HUES48 (cell line): ENCODE data around the gene PACS2.

Source experiments
- H3K27ac ChIP-seq: one replicate; pipeline ENCODE4 v1.7.0; 2013; ENCODE audit warnings: low read depth, low read length, inconsistent platforms
- H3K27me3 ChIP-seq: 2 replicates; pipeline ENCODE4 v1.6.1; 2013; ENCODE audit warnings: mild to moderate bottlenecking, low read length; ENCODE audit not compliant: control insufficient read depth, insufficient read depth
- H3K36me3 ChIP-seq: 2 replicates; pipeline ENCODE4 v1.6.1; 2013; ENCODE audit warnings: low read length; ENCODE audit not compliant: control insufficient read depth, insufficient read depth
- H3K4me1 ChIP-seq: 2 replicates; pipeline ENCODE4 v1.6.1; 2013; ENCODE audit warnings: mild to moderate bottlenecking, low read length; ENCODE audit not compliant: control insufficient read depth, insufficient read depth
- H3K4me3 ChIP-seq: 2 replicates; pipeline ENCODE4 v1.5.1; 2013; ENCODE audit warnings: mild to moderate bottlenecking, low read depth, low read length
- H3K9ac ChIP-seq: 2 replicates; pipeline ENCODE4 v1.6.1; 2013; ENCODE audit warnings: mild to moderate bottlenecking, low read depth, low read length, moderate library complexity
- H3K9me3 ChIP-seq: 2 replicates; pipeline ENCODE4 v1.6.1; 2013; ENCODE audit warnings: low read length; ENCODE audit not compliant: control insufficient read depth, insufficient read depth

Gene PACS2

DNA sequence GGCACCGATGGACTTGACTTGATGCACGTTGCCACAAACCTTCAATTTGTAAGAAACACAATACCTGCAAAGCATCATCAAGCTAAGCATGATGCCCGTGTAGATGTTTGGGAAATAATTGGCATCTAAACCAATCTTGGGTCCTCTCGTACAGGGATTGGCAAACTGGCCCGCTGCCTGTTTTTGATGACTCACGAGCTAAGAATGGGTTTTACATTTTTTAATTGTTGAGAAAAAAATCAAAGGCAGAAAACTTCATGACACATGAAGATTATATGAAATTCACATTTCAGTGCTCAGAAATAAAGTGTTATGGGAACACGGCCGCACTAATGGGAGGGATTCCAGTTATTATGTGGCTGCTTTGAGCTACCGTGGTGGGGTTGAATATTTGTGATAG lies 116.0 kb downstream of the PACS2 start:
- Histone ChIP-seq H3K27me3 (no peaks in the 10 kb centered on the region), H3K4me1 (no peaks in the 10 kb centered on the region; the same call in 1 of the 2 replicates), H3K9me3 (no peaks in the 10 kb centered on the region), H3K9ac (no peak overlapping the region), H3K36me3 (peaks cover 37% of the 10 kb centered on the region), H3K4me3 (no peak overlapping the region), H3K27ac (no peak overlapping the region)

DNA sequence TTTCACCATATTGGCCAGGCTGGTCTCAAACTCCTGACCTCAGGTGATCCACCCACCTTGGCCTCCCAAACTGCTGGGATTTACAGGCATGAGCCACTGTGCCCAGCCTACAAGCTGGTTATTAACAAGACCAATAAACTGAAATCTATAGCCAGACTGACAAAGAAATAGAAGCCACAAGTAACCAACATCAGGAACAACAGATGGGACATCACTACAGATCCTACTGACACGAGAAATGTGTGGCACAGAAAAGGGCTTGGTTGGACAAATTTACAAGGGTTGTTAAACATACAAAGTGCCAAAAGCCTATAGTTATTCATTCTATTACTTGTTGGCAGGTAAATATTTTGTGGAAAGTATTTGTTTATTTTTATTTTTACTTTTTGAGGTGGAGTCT lies 116.7 kb downstream of the PACS2 start:
- no peaks in the 10 kb centered on the region; the same call in 1 of the 2 replicates for H3K4me1 ChIP-seq
- H3K4me3 ChIP-seq: no peak overlapping the region
- H3K9me3 ChIP-seq: no peaks in the 10 kb centered on the region
- peaks cover 37% of the 10 kb centered on the region for H3K36me3 ChIP-seq
- no peak overlapping the region for H3K27ac ChIP-seq
- H3K27me3 ChIP-seq: no peaks in the 10 kb centered on the region
- H3K9ac ChIP-seq: no peak overlapping the region

DNA sequence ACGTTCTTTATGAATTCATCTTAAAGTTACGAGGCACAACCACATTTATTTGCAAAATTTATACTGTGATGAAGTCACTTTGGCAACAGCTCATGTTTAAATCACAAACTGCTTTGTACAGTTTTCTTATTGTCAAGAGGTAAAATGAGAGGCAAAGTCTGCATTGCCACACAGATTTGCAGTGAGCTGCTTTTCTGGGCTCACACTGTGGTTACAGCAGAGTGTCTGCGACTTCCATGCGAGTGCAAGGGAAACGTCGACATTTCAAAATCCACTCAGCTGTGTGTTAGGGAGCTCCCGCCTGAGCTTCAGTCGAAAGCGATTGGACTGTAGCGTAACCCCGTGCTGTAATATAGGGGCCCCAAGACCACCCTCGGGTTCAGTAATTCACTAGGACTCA lies 118.1 kb downstream of the PACS2 start:
- H3K9me3 ChIP-seq: no peaks in the 10 kb centered on the region
- H3K4me3 ChIP-seq: no peak overlapping the region
- no peak overlapping the region for H3K27ac ChIP-seq
- peaks cover 26% of the 10 kb centered on the region for H3K36me3 ChIP-seq
- no peaks in the 10 kb centered on the region for H3K27me3 ChIP-seq
- no peaks in the 10 kb centered on the region; the same call in 1 of the 2 replicates for H3K4me1 ChIP-seq
- no peak overlapping the region for H3K9ac ChIP-seq

DNA sequence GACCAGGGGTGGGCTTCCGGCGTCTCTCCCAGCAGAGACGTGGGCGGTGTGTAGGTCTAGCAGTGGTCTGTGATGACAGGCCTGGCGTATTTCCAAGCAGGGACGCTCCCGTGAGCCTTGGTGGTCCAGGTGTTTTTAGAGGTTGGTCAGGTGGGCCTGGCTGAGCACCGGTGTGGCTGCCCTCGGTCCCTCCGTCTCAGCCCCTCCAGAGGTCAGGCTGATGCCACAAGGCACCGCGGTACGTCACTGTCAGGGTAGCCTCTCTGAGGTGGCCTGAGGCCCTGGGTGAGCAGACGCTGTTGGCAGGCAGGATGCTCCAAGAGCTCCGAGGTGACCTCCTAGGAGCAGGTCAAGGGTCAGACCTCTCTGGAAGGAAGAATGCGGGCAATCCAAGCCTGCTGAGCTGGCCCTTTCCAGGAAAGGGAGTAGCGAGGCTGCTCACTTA lies 118.6 kb downstream of the PACS2 start:
- Histone ChIP-seq H3K36me3 (peaks cover 21% of the 10 kb centered on the region), H3K27me3 (no peaks in the 10 kb centered on the region), H3K9me3 (no peaks in the 10 kb centered on the region), H3K9ac (no peak overlapping the region; the same call in 1 of the 2 replicates), H3K4me1 (no peaks in the 10 kb centered on the region; the same call in 1 of the 2 replicates), H3K4me3 (no peak overlapping the region), H3K27ac (no peak overlapping the region)

GRCh38 chr14:105436402-105436801 lies 121.9 kb downstream of the PACS2 start:
- peaks cover 34% of the 10 kb centered on the region for H3K36me3 ChIP-seq
- H3K9ac ChIP-seq: no peak overlapping the region
- no peaks in the 10 kb centered on the region; the same call in 1 of the 2 replicates for H3K4me1 ChIP-seq
- H3K27ac ChIP-seq: no peak overlapping the region
- H3K9me3 ChIP-seq: no peaks in the 10 kb centered on the region
- H3K4me3 ChIP-seq: no peak overlapping the region
- H3K27me3 ChIP-seq: no peaks in the 10 kb centered on the region

GRCh38 chr14:105436891-105437722 lies 122.6 kb downstream of the PACS2 start:
- H3K9ac ChIP-seq: no peak overlapping the region
- H3K4me1 ChIP-seq: no peaks in the 10 kb centered on the region; the same call in 1 of the 2 replicates
- peaks cover 38% of the 10 kb centered on the region for H3K36me3 ChIP-seq
- H3K4me3 ChIP-seq: no peak overlapping the region
- no peaks in the 10 kb centered on the region for H3K27me3 ChIP-seq
- H3K27ac ChIP-seq: no peak overlapping the region
- no peaks in the 10 kb centered on the region for H3K9me3 ChIP-seq

DNA sequence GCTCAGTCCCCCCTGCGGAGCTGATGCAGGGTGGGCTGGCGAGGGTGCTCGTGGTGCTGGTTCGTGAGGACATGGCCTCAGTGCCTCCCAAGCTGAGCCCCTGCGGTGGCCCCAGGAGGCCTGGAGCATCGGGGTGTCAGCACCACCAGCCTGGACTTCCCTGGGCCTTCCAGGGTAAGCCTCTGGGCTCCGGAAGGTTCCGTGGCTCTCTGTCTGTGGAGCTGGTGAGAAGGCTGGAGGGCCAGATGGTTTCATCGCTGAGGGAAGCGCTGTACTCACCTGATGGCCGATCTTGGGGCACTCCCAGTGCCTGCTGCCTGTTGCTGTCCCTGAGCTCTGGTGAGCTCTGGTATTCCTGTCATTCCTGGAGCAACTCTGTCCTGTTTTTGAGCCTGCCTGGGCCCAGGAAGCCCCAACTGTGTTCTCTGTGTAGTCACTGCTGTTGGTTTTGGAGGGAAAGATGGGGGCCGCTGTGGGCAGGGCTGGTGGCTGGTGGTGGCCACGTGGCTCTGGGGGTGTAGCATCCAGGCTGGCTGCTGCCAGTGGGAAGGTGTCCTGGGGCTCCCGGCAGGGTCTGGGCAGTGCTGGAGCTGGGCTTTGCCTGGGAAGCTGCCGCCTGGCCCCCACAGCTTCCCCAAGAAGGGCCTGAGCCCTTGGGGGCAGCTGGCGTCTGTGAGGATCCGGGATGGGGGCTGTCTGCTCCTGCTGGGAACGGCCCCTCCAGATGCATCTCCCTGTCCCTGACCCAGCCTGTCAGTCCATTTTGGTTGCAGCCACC lies 123.4 kb downstream of the PACS2 start:
- Histone ChIP-seq H3K4me3 (no peak overlapping the region), H3K4me1 (no peaks in the 10 kb centered on the region; the same call in 1 of the 2 replicates), H3K9ac (no peak overlapping the region), H3K27me3 (no peaks in the 10 kb centered on the region), H3K36me3 (peaks cover 41% of the 10 kb centered on the region), H3K9me3 (no peaks in the 10 kb centered on the region), H3K27ac (no peak overlapping the region)

DNA sequence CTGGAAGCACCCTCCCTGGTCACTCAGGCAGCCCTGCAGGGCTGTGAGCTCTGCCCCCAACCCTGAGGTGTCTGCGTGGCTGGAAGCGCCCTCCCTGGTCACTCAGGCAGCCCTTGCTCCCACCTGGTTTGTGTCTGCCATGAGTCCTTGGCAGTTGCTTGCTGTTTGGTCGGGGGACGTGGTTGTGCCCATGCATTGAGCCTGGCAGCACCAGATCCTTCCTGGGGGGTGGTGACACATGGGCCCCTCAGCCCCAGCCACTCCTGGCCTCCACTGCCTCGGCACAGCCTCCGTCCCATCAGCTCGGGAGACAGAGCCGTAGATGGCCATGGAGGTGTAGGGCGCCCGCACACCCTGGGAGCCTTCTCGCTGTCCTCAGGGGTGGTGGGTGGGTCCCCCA lies 124.6 kb downstream of the PACS2 start:
- Histone ChIP-seq H3K9ac (no peak overlapping the region), H3K4me3 (no peak overlapping the region), H3K9me3 (no peaks in the 10 kb centered on the region), H3K27ac (no peak overlapping the region), H3K36me3 (peaks cover 46% of the 10 kb centered on the region), H3K27me3 (no peaks in the 10 kb centered on the region), H3K4me1 (no peaks in the 10 kb centered on the region)

DNA sequence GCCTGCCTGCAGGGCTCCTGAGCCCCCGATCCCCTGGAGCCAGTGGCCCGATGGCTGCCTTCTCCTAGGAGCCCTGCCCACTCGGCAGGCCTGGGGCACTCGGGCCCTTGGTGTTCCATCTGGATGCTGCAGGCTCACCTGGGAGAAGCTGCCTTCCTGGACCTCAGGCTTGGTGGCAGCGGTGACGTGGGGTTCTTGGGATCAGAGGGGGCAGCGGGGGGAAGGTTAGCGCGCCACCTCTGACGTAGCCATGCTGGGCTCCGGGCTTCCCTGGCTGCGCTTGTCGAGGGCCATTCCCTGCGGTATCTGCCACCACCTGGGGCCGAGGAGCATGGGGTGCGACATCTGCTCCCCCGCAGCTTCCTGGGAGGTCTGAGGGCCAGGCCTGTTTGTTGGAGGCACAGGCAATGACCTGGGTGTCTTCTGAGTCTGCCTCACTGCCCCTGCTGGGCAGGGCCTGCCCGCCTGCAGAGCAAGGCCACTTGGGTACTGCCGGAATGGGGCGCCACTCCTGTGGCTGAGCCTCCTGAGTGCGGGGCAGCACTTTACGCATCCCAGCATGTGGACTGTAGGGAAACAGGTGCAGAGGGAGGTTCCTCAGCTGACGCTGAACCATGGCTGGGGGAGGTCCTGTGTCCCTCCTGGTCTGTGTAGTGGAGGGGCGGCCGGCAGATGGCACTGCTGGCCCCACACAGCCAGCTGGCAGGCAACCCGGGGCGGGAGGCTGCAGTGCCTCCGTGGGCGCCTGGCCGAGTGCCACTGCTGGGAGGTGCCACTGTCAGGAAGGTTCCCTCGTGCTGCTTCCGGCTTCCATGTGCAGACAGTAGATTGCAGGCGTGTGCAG lies 125.4 kb downstream of the PACS2 start:
- Histone ChIP-seq H3K27ac (no peak overlapping the region), H3K9me3 (no peaks in the 10 kb centered on the region), H3K4me1 (no peaks in the 10 kb centered on the region), H3K27me3 (no peaks in the 10 kb centered on the region), H3K4me3 (no peak overlapping the region), H3K36me3 (peaks cover 46% of the 10 kb centered on the region), H3K9ac (no peak overlapping the region)

DNA sequence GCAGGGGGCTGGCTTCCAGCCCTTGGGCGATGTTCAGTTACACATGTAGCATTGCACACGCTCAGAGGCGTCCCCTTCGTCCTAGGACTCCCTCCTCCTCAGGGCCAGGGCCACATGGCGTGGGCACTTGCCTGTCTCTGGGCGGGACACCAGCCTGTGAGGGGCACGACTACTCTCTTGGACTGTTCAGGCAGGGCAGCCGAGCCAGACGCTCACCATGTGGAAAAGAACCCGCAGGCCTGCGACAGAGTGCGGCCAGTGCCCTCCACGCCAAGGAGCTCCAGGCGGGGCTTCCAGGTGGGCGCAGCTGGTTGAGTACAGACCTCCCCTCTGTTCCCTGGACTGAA lies 126.0 kb downstream of the PACS2 start:
- Histone ChIP-seq H3K36me3 (peaks cover 51% of the 10 kb centered on the region), H3K4me1 (no peaks in the 10 kb centered on the region), H3K27ac (no peak overlapping the region), H3K4me3 (no peak overlapping the region), H3K9me3 (no peaks in the 10 kb centered on the region), H3K27me3 (no peaks in the 10 kb centered on the region), H3K9ac (no peak overlapping the region)
